Muscle of arm (tissue), 12 donors: ENCODE results near the gene NELFCD. TPM values are rescaled to one million over a fixed set of nuclear protein-coding genes. Genes with fewer than 3 reads are reported as not detected.
"Not testable (repeated sequence)": the region's sequence is repeated elsewhere in the genome, so short reads cannot be mapped to it uniquely, and the experiment has no call there.

Experiments used
- DNase-seq: peaks from one replicate; pipeline ENCODE4 v3.0.0-alpha.2; 2013
- polyA plus RNA-seq, 12 donors: library from polyadenylated mRNA; unstranded; fragments of 120-200 nt; gene quantifications; one replicate each; pipeline ENCODE4 v1.2.1, GENCODE V29; 2013; ENCODE audit not compliant: insufficient read length in 12 of 12

The NELFCD gene
- polyA plus RNA-seq, 12 donors: 46.8 to 95.9 (median 59.8) TPM; not detected in 1

DNA sequence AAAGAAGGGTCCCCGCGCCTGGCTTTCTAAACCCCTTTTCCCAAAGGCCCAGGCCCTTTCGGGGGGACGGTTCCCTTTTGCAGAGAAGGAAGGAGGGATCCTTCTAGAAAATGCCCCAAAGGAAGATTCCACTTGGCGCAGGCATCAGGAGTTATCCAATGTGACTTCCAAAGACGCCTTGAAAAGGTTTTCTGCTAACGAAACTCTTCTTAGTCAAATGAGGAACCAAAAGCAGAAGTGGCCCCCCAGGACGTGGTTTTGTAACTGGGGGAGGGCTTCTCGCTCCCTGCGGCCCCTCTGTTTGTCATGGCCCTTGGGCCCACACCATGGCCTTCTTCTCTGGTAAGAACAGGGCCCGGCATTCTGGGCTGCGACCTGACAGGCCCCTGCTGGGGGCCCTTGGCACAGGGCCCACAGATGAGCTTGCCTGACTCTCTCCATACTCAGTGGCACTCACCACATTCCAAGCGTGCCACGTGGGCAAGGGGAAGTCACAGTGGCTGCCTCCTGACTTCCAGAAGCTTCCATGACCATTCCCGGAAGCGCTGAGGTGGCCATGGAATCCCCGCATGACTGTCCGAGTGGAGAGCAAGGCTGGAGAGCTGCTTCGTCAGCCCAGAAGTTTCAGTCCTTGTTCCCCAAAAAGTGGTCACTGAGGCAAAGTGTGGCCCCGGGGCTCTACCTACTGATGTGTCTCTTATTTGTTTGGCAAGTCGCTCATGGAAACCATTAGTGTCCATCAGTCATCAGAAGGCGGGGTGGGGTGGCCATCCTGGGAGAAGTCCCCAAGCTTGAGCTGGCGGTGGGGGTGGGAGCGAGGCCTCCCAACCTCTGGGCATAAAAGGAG, 26.8 kb downstream of the NELFCD start:
- DNase-seq: no peak

- DNase-seq: no peak
Observed at GRCh38 chr20:59008715-59009336, 27.8 kb downstream of the NELFCD start.

- DNase-seq: no peak
Observed at GRCh38 chr20:59010321-59010994, 29.4 kb downstream of the NELFCD start.

- no peak for DNase-seq
Observed at GRCh38 chr20:59010995-59011873, 30.2 kb downstream of the NELFCD start.

DNA sequence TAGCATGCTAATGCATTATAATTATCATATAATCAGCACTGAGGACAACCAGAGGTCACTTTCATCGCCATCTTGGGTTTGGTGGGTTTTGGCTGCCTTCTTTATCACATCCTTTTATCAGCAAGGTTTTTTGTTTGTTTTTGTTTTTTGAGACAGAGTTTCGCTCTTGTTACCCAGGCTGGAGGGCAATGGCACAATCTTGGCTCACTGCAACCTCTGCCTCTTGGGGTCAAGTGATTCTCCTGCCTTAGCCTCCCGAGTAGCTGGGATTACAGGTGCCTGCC, 30.8 kb downstream of the NELFCD start:
- DNase-seq: not testable (repeated sequence)

- no peak for DNase-seq
Observed at GRCh38 chr20:59013031-59013951, 32.2 kb downstream of the NELFCD start.

DNA sequence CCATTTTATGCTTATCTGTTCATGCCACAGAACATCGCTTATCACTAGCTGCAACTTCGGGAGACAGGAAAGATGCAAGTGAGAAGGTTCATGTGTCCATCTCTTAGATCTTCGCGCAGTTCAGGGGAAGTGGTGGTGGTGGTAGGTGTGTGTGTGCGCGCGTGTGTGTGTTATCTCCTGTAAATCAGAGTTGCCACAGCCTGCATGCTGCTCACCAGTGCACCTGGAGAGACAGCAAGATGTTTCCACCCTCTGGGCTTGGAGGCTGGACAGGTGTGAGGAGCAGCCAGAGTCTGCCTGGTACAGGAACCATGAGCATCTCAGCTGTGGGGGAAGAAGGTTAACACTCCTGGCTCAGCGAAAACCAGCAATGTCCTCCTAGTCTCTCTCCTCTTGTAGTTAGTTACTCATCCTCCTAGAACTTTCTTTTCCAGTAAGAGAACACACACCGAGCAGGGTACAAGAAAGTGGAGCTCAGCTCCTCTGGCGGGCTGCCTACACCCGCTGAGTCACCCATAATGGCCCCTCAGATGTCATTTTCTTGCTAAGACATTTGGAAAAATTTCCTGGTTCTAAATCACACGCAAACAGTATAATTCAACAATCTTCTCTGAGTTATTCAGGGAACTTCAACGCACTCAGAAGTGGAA, 33.0 kb downstream of the NELFCD start:
- no peak for DNase-seq

- DNase-seq: no peak
Observed at GRCh38 chr20:59014680-59015389, 33.8 kb downstream of the NELFCD start.

DNA sequence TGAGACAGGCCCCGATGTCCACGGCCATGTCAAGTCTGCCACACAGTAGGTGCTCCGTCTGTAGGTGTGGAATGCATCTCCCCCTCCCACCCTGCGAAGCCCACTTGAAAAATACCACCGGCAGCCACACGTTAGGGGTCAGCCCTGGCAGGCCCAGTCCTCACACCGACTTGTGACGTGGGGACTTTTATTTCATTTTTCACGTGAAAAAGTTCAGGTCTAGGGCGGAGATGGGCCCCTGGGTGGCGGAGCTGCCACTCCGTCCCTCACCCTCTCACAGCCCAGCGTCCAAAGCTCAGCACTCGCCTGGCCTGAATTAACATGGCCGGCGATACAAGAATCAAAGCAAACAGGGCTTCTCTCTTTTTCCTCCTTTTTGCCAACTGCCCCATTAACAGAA, 34.4 kb downstream of the NELFCD start:
- no peak for DNase-seq

DNA sequence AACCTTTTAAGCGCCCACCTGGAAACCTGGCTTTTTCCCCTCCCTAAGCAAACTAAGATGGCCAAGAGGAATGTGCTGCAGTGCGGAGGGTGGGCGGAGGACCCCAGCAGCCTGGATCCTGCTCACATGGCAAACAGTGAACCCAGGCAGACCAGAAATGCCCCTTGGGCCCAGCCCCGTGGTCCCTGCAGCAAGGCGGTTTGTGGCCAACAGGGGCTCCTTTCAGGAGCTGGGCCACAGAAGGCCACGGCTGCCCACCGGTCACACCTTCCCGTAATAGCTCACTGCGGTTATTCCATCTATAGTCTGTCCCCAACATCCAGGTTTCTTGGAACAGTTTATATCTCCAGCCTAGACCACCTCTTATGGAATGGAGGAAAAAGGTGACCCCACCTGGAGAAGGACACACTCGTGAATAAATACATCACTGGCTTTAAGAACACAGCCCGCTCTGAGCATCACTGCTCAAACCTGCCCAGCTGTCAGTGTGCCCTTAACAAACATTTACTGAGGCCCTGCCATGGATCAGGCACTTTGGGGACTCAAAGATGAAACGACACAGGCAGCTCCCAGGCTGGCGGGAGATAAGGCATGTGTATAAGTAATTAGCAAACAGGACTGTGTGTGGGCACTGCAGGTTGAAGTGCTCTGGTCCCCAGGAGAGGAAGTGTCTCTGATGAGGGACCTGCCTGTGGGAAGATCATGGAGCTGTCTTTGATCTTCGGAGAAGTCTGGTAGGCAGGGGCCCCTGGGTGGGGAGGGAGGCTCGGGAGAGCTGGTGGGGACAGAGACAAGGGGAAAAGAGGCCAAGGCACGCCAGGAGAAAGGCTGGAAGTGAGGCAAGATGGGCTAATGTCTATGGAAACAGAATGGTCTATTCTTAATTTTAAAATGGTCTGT, 35.0 kb downstream of the NELFCD start:
- DNase-seq: no peak

- no peak for DNase-seq
Observed at GRCh38 chr20:59016795-59017492, 35.9 kb downstream of the NELFCD start.

GRCh38 chr20:59017493-59018231, 36.6 kb downstream of the NELFCD start:
- no peak for DNase-seq

GRCh38 chr20:59018817-59019216, 37.8 kb downstream of the NELFCD start:
- no peak for DNase-seq

DNA sequence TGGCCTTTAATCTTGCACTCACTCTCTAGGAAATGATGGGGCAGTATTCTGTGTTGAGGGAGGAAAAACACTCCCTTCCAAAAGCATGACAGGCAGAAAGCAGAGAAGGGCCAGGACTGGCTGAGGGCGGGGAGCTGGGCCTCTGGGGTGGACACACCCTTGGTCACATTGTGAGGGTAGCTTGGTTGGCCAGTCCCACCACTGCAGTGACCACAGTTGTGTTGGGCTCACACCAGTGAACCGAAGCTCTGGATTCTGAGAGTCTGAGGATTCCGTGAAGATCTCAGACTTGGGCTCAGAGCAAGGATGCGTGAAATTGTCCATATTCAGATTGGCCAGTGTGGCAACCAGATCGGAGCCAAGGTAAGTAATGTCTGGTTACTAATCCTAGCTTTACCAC, 38.2 kb downstream of the NELFCD start, which contains the start of gene TUBB1:
TSS of gene TUBB1 (plus strand) at position 213 of the 400 bp plus-strand sequence. CDS start at position 307, 94 bp downstream.
- DNase-seq: no peak

DNA sequence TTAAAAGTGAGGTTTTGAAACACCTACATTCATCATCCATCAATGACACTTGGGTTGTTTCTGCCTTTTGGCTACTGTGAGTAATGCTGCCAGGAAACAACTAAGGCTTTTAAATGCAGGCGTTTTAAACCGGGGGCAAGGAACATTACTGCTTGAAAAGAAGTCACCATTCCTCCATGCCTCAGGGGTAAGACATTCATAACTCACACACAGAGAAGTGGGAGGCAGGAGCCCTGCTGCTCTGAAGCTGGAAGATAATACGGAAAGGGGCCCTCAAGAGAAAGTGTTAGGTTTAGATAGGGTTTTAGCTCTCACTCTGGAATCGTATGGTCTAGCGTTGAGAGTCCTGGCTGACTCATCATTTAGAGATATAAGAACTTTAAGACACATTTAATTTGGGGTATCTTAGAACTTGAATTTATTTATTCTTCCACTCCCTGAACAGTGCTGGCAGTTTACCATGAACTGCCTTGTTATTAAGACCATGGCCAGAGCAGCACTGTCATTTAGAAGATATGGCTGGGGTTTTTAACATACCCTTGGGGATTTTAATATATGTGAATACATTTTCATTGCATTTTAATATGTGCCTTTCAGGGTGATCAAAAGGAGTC, 40.0 kb downstream of the NELFCD start:
- DNase-seq: no peak

- DNase-seq: no peak
Observed at GRCh38 chr20:59022754-59023153, 41.7 kb downstream of the NELFCD start.

DNA sequence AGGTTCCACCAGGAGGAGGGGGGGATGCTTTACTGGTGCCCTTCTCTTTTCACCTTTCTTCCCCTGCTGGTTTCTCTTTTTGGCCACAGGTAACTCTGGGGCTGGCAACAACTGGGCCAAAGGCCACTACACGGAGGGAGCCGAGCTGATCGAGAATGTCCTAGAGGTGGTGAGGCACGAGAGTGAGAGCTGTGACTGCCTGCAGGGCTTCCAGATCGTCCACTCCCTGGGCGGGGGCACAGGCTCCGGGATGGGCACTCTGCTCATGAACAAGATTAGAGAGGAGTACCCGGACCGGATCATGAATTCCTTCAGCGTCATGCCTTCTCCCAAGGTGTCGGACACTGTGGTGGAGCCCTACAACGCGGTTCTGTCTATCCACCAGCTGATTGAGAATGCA, 42.6 kb downstream of the NELFCD start:
- DNase-seq: no peak
